ENCODE measurements around the gene NAP1L4.

GRCh38 chr11:3004481-3004880 is 12.4 kb upstream of the NAP1L4 start:
- TF ChIP-seq CTCF (IDR thresholded peaks at IDR 0.05): no peak
- no peak for TF ChIP-seq POLR2AphosphoS5 (IDR thresholded peaks at IDR 0.05; ENCODE audit: low read depth, low read length)
- no peak for TF ChIP-seq REST (IDR thresholded peaks at IDR 0.05; ENCODE audit: insufficient read depth in 1 of 2, low read depth in 2 of 2, low read length in 1 of 2)

Measured in Panc1 (cell line).